ENCODE measurements around the gene PAX8.

Gene PAX8

GRCh38 chr2:113264713-113265403 is 13.9 kb downstream of the PAX8 start:
- no peak for DNase-seq

GRCh38 chr2:113263546-113263945 is 15.2 kb downstream of the PAX8 start:
- no peak for DNase-seq

GRCh38 chr2:113260991-113261390 is 17.7 kb downstream of the PAX8 start:
- no peak for DNase-seq

- no peak for DNase-seq
These were observed 20.1 kb downstream of the PAX8 start for GRCh38 chr2:113258471-113259147.

GRCh38 chr2:113257516-113258264 is 21.0 kb downstream of the PAX8 start:
- DNase-seq: no peak

- DNase-seq: no peak
These were observed 23.3 kb downstream of the PAX8 start for GRCh38 chr2:113255140-113256070.

GRCh38 chr2:113253453-113253852 is 25.3 kb downstream of the PAX8 start:
- DNase-seq: no peak

GRCh38 chr2:113252047-113252590 is 26.6 kb downstream of the PAX8 start:
- DNase-seq: no peak

GRCh38 chr2:113251118-113251517 is 27.6 kb downstream of the PAX8 start:
- peak; percentile 54 for DNase-seq

GRCh38 chr2:113248997-113249770 is 29.5 kb downstream of the PAX8 start:
- DNase-seq: peak; percentile 80

GRCh38 chr2:113246606-113247005 is 32.1 kb downstream of the PAX8 start:
- DNase-seq: no peak

GRCh38 chr2:113245276-113245711 is 33.4 kb downstream of the PAX8 start:
- no peak for DNase-seq

GRCh38 chr2:113242327-113242726 is 36.4 kb downstream of the PAX8 start:
- no peak for DNase-seq

- peak; percentile 40 for DNase-seq
These were observed 37.5 kb downstream of the PAX8 start for GRCh38 chr2:113240915-113241911.

GRCh38 chr2:113240150-113240914 is 38.4 kb downstream of the PAX8 start:
- DNase-seq: no peak

- DNase-seq: no peak
These were observed 39.6 kb downstream of the PAX8 start for GRCh38 chr2:113238871-113239839.

- DNase-seq: no peak
These were observed 41.0 kb downstream of the PAX8 start for GRCh38 chr2:113237604-113238160.

All from activated CD4-positive, alpha-beta T cell treated with anti-CD3 and anti-CD28 coated beads, Interleukin-2, amount 50 U/mL, for 16 hours (primary cell).